Skeletal muscle tissue (tissue), 4 donors: ENCODE results near the gene KCNQ5. TPM values are rescaled to one million over a fixed set of nuclear protein-coding genes. Genes with fewer than 3 reads are reported as not detected.

Experiments
- H3K27ac ChIP-seq: one replicate; pipeline ENCODE4 v1.7.0; 2013; ENCODE audit warnings: mild to moderate bottlenecking, low read depth, low read length, inconsistent platforms
- H3K27me3 ChIP-seq, 3 donors: one replicate each; pipeline ENCODE4 v1.7.0; 2013; ENCODE audit warnings: low read length in 3 of 3; ENCODE audit not compliant: control insufficient read depth in 3 of 3, insufficient read depth in 3 of 3
- H3K36me3 ChIP-seq, 3 donors: one replicate each; pipeline ENCODE4 v1.7.0; 2013; ENCODE audit warnings: low read length in 3 of 3; ENCODE audit not compliant: control insufficient read depth in 3 of 3, insufficient read depth in 3 of 3
- H3K4me1 ChIP-seq, 3 donors: one replicate each; pipeline ENCODE4 v1.7.0; 2013; ENCODE audit warnings: low read length in 3 of 3, mild to moderate bottlenecking in 3 of 3; ENCODE audit not compliant: control insufficient read depth in 3 of 3, insufficient read depth in 3 of 3
- H3K4me3 ChIP-seq, 3 donors: one replicate each; pipeline ENCODE4 v1.7.0; 2013; ENCODE audit warnings: low read length in 3 of 3
- H3K9ac ChIP-seq, 3 donors: one replicate each; pipeline ENCODE4 v1.7.0; 2013; ENCODE audit warnings: low read length in 3 of 3, mild to moderate bottlenecking in 3 of 3, moderate library complexity in 2 of 3, low read depth in 1 of 3
- H3K9me3 ChIP-seq, 3 donors: one replicate each; pipeline ENCODE4 v1.7.0; 2013; ENCODE audit warnings: low read length in 3 of 3; ENCODE audit not compliant: control insufficient read depth in 3 of 3
- total RNA-seq: library from RNA; depleted of rRNA; stranded (reverse); fragments of >200 nt; gene quantifications from one replicate; pipeline ENCODE4 v1.2.3, GENCODE V29; 2014
- donor health status: Osteomylitis.

Gene KCNQ5
- total RNA-seq, 1 donor from 2014 or later: 0.52 TPM

- no peak overlapping the region for H3K27ac ChIP-seq
- H3K9me3 ChIP-seq: no peaks in the 10 kb centered on the region
- H3K4me1 ChIP-seq: peaks cover 5 to 10% (median 10%) of the 10 kb centered on the region in 3 donors
- H3K4me3 ChIP-seq: no peak overlapping the region
- H3K36me3 ChIP-seq: no peaks in the 10 kb centered on the region
- no peaks in the 10 kb centered on the region for H3K27me3 ChIP-seq
- H3K9ac ChIP-seq: no peak overlapping the region
These were observed 161.2 kb downstream of the KCNQ5 start for GRCh38 chr6:72783035-72783434.

DNA sequence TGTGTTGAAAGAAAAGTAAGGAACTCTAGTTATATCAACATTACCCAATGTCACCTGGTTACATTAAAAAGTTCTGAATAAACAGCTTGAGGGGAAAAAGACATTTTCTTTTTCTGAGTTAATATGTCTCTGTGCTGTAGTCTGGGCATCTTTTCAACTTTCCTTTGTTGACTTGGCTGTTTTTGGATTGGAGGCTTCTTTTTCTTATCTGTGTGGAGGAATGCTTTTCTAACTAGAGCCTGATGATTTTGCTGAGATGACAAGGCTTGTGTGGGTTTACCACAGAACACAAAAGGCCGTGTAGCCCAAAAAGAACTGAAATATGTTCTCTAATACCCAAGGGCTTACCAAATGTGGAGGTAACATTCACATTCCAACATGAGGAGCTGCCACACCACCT lies 161.8 kb downstream of the KCNQ5 start:
- H3K9me3 ChIP-seq: no peaks in the 10 kb centered on the region
- no peak overlapping the region for H3K9ac ChIP-seq
- no peaks in the 10 kb centered on the region for H3K36me3 ChIP-seq
- H3K27me3 ChIP-seq: no peaks in the 10 kb centered on the region
- H3K4me3 ChIP-seq: no peak overlapping the region
- no peak overlapping the region for H3K27ac ChIP-seq
- H3K4me1 ChIP-seq: peaks cover 5 to 10% (median 10%) of the 10 kb centered on the region in 3 donors

DNA sequence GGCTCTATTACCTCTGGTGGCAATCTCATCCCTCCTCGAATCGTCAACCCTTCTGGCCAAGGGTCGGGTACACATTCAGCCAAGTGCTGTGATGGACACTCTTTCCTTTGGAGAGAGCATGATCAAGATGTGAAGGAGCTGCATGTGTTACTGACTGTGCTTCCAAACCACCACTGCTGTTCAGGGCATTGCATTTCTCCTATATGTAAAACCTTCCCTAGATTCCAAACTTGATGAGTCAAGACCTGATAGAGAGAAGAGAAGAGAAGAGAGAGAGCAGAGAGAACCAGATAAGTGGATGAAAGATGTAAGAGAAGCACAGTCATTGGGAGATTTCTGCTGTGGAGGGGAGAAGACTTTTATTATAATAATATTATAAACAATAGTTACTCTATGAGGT lies 162.2 kb downstream of the KCNQ5 start:
- H3K4me1 ChIP-seq: peaks cover 5 to 10% (median 10%) of the 10 kb centered on the region in 3 donors
- no peaks in the 10 kb centered on the region for H3K27me3 ChIP-seq
- H3K36me3 ChIP-seq: no peaks in the 10 kb centered on the region
- no peak overlapping the region for H3K9ac ChIP-seq
- H3K4me3 ChIP-seq: no peak overlapping the region
- no peak overlapping the region for H3K27ac ChIP-seq
- no peaks in the 10 kb centered on the region for H3K9me3 ChIP-seq

DNA sequence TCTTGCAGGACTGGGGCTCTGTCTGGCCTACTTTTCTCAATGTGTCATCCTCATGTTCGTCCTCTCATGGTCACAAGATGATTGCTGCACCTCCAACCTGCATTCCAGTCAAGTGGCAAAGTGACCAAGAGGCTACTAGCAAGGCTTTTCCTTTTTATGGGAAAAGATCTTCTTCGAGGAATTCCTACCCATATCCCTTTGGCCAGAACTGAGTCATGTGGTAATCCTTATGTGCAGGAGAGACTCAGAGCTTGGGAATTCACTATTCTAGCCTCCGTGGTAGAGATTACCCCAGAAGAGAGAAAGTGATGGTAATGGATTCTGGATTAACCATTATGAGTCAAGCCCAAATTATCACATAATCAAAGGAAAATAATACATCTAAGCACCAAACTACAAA lies 162.7 kb downstream of the KCNQ5 start:
- no peaks in the 10 kb centered on the region for H3K36me3 ChIP-seq
- H3K27me3 ChIP-seq: no peaks in the 10 kb centered on the region
- no peaks in the 10 kb centered on the region for H3K9me3 ChIP-seq
- peaks cover 5 to 10% (median 10%) of the 10 kb centered on the region in 3 donors for H3K4me1 ChIP-seq
- H3K9ac ChIP-seq: no peak overlapping the region
- H3K4me3 ChIP-seq: no peak overlapping the region
- H3K27ac ChIP-seq: no peak overlapping the region

DNA sequence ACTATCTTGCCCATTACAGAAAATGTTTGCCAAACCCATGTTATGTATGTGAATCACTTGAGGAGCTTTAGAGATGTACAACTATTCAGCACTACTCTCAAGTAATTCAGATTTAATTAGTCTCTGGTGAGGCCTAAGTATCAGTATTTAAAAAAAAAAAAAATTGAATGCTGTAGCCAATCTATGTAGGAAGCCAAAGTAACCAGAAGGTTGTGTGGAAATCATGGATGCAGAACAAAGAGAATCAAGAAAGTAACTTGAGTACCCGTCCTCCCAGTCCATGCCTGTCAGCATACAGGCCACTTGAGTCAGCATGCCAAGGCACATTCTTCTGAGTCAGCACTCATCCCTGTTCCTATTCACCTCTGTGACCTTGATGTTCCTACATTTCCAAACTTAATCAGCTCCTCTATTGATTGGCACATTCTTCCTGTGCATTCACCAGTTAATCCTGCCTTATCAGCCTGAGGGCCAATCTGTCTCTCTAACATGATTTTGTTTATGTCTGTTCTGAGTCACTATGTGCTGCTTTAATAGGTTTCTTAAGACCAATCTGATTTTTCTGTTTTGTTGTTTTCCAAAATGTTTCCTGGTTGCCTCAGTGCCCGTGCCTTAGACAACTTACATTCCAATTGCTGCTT lies 165.6 kb downstream of the KCNQ5 start:
- H3K4me3 ChIP-seq: no peak overlapping the region
- no peaks in the 10 kb centered on the region for H3K9me3 ChIP-seq
- peak overlapping the region; percentile 28 for H3K27ac ChIP-seq
- no peaks in the 10 kb centered on the region for H3K36me3 ChIP-seq
- H3K4me1 ChIP-seq: peaks cover 5 to 10% (median 10%) of the 10 kb centered on the region in 3 donors
- no peak overlapping the region for H3K9ac ChIP-seq
- no peaks in the 10 kb centered on the region for H3K27me3 ChIP-seq

DNA sequence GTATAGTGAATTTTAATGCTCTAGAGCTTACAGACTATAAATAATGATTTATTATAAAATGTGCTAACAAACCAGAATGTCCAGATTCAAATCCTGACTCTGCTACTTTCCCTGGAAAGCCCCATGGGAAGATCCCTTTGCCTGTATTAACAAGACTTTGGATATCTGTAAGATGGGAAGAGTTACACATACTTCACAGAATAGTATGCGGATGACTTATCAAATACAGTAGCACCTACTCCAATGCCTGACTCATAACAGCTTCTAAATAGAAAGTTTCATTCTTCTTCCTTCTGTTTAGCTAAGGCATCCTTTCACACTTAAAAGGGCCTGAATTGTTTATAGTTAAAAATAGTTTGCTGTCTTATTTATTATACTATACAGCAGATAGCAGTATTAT lies 166.3 kb downstream of the KCNQ5 start:
- Histone ChIP-seq H3K27ac (peak overlapping the region; percentile 28), H3K4me1 (peaks cover 5 to 10% (median 10%) of the 10 kb centered on the region in 3 donors), H3K36me3 (no peaks in the 10 kb centered on the region), H3K27me3 (no peaks in the 10 kb centered on the region), H3K9ac (no peak overlapping the region), H3K4me3 (no peak overlapping the region), H3K9me3 (no peaks in the 10 kb centered on the region)

GRCh38 chr6:72789145-72789544 lies 167.3 kb downstream of the KCNQ5 start:
- no peak overlapping the region for H3K4me3 ChIP-seq
- H3K36me3 ChIP-seq: no peaks in the 10 kb centered on the region
- H3K9me3 ChIP-seq: no peaks in the 10 kb centered on the region
- no peaks in the 10 kb centered on the region for H3K27me3 ChIP-seq
- peaks cover 5 to 8% (median 6%) of the 10 kb centered on the region in 3 donors for H3K4me1 ChIP-seq
- no peak overlapping the region for H3K27ac ChIP-seq
- no peak overlapping the region for H3K9ac ChIP-seq

DNA sequence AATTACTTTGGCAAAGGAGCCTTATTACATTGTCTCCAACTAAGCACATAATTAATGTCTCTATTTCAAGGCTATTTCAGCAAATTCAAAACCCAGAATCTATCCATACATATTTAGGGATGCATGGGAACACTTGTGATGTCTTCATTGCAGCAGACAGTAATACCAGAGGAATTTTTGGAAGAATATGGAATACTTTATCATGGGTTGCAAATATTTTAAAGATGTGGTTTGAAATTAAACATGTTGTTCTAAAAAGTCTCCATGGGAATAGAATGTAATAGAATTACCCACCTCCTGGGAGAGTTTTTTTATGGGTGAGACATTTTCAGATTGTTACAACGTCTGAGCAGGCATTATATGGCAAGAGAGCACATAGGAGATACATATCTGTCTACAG lies 170.8 kb downstream of the KCNQ5 start:
- peaks cover 2 to 3% (median 3%) of the 10 kb centered on the region in 3 donors for H3K4me1 ChIP-seq
- no peaks in the 10 kb centered on the region for H3K27me3 ChIP-seq
- H3K9me3 ChIP-seq: no peaks in the 10 kb centered on the region
- no peak overlapping the region for H3K9ac ChIP-seq
- no peaks in the 10 kb centered on the region for H3K36me3 ChIP-seq
- H3K27ac ChIP-seq: no peak overlapping the region
- H3K4me3 ChIP-seq: no peak overlapping the region

DNA sequence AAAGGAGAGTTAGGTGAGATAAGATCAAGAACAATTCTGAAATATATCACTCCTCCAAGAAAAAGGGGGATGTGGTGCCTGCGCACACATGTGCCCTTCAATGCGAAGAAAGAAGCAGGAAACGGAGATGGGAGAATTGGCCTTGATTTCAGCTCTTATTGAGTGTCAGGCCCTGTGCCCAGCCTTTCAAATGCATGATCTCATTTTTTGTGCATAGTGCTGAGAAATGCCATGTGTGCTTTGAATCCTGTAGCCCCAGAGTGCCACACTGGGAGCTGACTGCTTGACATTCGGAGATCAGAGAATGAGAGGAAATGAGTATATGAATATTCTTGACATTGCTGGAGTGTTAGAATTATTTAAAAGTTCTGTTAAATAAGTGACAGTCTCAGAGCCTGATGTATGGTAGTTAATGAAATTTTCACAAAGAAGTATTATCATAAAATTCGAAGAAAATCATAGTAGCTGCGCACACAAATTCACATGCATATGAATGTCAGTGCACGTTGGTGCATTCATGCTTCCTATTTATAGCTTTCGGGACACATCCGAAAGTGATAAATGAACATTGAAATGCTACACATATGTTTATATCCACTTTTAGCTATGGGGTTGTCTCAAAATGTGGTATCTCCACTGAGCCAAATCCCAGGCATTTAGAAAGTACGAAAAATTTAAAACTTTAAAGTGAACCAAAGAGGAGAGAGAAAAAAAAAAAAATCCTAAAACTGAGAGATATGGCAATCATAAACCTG lies 172.0 kb downstream of the KCNQ5 start:
- Histone ChIP-seq H3K4me3 (no peak overlapping the region), H3K36me3 (no peaks in the 10 kb centered on the region), H3K27ac (no peak overlapping the region), H3K27me3 (no peaks in the 10 kb centered on the region), H3K9me3 (no peaks in the 10 kb centered on the region), H3K9ac (no peak overlapping the region), H3K4me1 (no peaks in the 10 kb centered on the region)

GRCh38 chr6:72798196-72798595 lies 176.3 kb downstream of the KCNQ5 start:
- no peaks in the 10 kb centered on the region for H3K4me1 ChIP-seq
- H3K9me3 ChIP-seq: no peaks in the 10 kb centered on the region
- no peak overlapping the region for H3K9ac ChIP-seq
- H3K36me3 ChIP-seq: no peaks in the 10 kb centered on the region
- H3K4me3 ChIP-seq: no peak overlapping the region
- H3K27me3 ChIP-seq: no peaks in the 10 kb centered on the region
- no peak overlapping the region for H3K27ac ChIP-seq
